ENCODE data around the gene APBA2. TPM values are rescaled to one million over a fixed set of nuclear protein-coding genes. Genes with fewer than 3 reads are reported as not detected.

APBA2 gene
- total and polyA plus RNA-seq, 2 donors from 2014 or later, result 1.0 to 6.1 TPM

DNA sequence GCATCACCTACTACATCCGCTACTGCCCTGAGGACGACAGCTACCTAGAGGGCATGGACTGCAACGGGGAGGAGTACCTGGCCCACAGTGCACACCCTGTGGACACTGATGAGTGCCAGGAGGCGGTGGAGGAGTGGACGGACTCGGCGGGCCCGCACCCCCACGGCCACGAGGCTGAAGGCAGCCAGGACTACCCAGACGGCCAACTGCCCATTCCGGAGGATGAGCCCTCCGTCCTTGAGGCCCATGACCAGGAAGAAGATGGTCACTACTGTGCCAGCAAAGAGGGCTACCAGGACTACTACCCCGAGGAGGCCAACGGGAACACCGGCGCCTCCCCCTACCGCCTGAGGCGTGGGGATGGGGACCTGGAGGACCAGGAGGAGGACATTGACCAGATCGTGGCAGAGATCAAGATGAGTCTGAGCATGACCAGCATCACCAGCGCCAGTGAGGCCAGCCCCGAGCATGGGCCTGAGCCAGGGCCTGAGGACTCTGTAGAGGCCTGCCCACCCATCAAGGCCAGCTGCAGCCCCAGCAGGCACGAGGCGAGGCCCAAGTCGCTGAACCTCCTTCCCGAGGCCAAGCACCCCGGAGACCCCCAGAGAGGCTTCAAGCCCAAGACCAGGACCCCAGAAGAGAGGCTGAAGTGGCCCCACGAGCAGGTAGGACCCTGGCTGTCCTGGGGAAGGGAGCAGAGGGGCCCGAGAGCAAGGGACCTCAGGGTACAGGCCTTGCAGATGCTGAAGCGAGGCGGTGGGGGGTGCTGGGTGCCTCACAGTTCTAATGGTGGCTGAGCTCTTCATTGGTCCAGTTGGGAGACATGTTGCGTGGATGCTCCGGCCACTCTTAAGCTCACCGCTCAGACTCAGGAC, 168.6 kb downstream of the APBA2 start:
- Histone ChIP-seq H3K9ac (ENCODE audit: low read length in 3 of 3) (no peak overlapping the region), H3K4me3 (ENCODE audit: low read length in 3 of 3) (no peak overlapping the region), H3K9me3 (ENCODE audit: control insufficient read depth in 2 of 3, insufficient read depth in 1 of 3, low read length in 3 of 3) (peaks cover 0 to 3% (median 0%) of the 10 kb centered on the region in 3 donors), H3K27ac (ENCODE audit: low read depth in 2 of 2, low read length in 2 of 2) (no peak overlapping the region), H3K4me1 (ENCODE audit: control insufficient read depth in 2 of 3, insufficient read depth in 2 of 3, low read depth in 1 of 3, low read length in 3 of 3) (no peaks in the 10 kb centered on the region), H3K27me3 (ENCODE audit: control insufficient read depth, insufficient read depth, low read length) (no peaks in the 10 kb centered on the region), H3K36me3 (ENCODE audit: control insufficient read depth in 2 of 3, insufficient read depth in 3 of 3, low read length in 3 of 3) (no peaks in the 10 kb centered on the region)
- no peak for DNase-seq
- intact Hi-C loops (cut with DNase I), result no loop called here
- TF ChIP-seq, protein P1, sequence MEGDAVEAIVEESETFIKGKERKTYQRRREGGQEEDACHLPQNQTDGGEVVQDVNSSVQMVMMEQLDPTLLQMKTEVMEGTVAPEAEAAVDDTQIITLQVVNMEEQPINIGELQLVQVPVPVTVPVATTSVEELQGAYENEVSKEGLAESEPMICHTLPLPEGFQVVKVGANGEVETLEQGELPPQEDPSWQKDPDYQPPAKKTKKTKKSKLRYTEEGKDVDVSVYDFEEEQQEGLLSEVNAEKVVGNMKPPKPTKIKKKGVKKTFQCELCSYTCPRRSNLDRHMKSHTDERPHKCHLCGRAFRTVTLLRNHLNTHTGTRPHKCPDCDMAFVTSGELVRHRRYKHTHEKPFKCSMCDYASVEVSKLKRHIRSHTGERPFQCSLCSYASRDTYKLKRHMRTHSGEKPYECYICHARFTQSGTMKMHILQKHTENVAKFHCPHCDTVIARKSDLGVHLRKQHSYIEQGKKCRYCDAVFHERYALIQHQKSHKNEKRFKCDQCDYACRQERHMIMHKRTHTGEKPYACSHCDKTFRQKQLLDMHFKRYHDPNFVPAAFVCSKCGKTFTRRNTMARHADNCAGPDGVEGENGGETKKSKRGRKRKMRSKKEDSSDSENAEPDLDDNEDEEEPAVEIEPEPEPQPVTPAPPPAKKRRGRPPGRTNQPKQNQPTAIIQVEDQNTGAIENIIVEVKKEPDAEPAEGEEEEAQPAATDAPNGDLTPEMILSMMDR (IDR thresholded peaks at IDR 0.05; ENCODE audit: borderline replicate concordance, extremely low read depth, insufficient read depth), result no peak
- no peak for FAIRE-seq

DNA sequence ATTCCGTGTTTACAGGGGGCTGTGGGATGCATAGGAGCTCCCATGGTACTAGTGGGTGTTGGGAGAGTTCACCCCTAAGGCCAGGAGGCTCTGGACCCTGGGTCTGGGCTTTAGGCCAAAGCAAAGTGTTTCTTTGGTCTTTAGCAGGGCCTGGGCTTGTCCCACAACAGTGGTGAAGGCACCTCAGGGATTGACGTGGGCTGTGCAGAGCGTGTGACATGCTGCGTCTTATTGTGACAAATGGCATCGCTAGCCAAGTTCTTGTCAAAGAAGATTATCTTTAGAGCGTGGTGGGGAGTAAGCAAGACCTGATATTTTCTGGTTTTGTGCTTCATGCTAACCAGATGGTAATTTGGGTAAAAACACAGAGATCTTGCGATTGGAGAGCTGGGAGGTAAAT, 170.1 kb downstream of the APBA2 start:
- Histone ChIP-seq H3K27me3 (ENCODE audit: control insufficient read depth, insufficient read depth, low read length) (no peaks in the 10 kb centered on the region), H3K9ac (ENCODE audit: low read length in 3 of 3) (no peak overlapping the region), H3K4me1 (ENCODE audit: control insufficient read depth in 2 of 3, insufficient read depth in 2 of 3, low read depth in 1 of 3, low read length in 3 of 3) (no peaks in the 10 kb centered on the region), H3K36me3 (ENCODE audit: control insufficient read depth in 2 of 3, insufficient read depth in 3 of 3, low read length in 3 of 3) (no peaks in the 10 kb centered on the region), H3K27ac (ENCODE audit: low read depth in 2 of 2, low read length in 2 of 2) (no peak overlapping the region), H3K4me3 (ENCODE audit: low read length in 3 of 3) (no peak overlapping the region), H3K9me3 (ENCODE audit: control insufficient read depth in 2 of 3, insufficient read depth in 1 of 3, low read length in 3 of 3) (peaks cover 0 to 3% (median 0%) of the 10 kb centered on the region in 3 donors)
- intact Hi-C loops (cut with DNase I), result no loop called here
- no peak for DNase-seq
- FAIRE-seq, result no peak
- TF ChIP-seq, protein P1 (IDR thresholded peaks at IDR 0.05; ENCODE audit: borderline replicate concordance, extremely low read depth, insufficient read depth), result no peak

DNA sequence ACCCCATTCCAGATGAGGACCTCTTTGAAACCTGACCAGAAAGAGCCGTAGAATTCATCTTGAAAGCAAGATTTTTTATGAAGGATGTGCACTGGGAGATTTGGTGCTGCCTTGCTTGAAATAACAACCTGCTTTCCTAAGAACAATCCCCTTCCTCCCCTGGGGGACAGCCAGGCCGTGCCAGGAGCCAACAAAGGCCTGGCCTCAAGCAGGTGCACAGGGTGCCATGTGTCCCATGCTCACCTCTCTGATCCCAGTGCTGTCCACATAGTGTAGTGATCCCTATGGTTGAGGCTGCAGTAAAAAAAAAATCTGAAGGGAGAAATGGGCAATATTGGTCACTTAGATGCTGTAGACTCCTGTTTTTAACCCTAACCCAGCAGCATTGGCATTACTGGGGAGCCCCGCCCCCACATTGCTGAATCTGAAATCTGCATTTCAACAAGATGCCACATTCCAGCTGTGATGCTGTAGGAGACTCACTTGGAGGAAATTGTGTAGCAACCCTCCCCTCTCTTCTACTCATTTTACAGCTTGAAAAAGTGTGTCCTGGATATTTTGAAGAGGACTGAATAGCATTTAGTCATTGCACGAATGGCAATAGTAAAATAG, 171.2 kb downstream of the APBA2 start:
- Histone ChIP-seq H3K9ac (ENCODE audit: low read length in 3 of 3) (no peak overlapping the region), H3K9me3 (ENCODE audit: control insufficient read depth in 2 of 3, insufficient read depth in 1 of 3, low read length in 3 of 3) (peaks cover 0 to 3% (median 0%) of the 10 kb centered on the region in 3 donors), H3K4me1 (ENCODE audit: control insufficient read depth in 2 of 3, insufficient read depth in 2 of 3, low read depth in 1 of 3, low read length in 3 of 3) (no peaks in the 10 kb centered on the region), H3K27me3 (ENCODE audit: control insufficient read depth, insufficient read depth, low read length) (no peaks in the 10 kb centered on the region), H3K27ac (ENCODE audit: low read depth in 2 of 2, low read length in 2 of 2) (no peak overlapping the region), H3K4me3 (ENCODE audit: low read length in 3 of 3) (no peak overlapping the region), H3K36me3 (ENCODE audit: control insufficient read depth in 2 of 3, insufficient read depth in 3 of 3, low read length in 3 of 3) (no peaks in the 10 kb centered on the region)
- DNase-seq, result no peak
- no peak for FAIRE-seq
- intact Hi-C loops (cut with DNase I), result no loop called here
- TF ChIP-seq, protein P1 (IDR thresholded peaks at IDR 0.05; ENCODE audit: borderline replicate concordance, extremely low read depth, insufficient read depth), result no peak
